Measurements from ENCODE around the gene SH3BP4. TPM values are rescaled to one million over a fixed set of nuclear protein-coding genes. Genes with fewer than 3 reads are reported as not detected.

The SH3BP4 gene
- total and polyA plus RNA-seq, 4 donors = 4.1 to 18.4 (median 12.2) TPM

DNA sequence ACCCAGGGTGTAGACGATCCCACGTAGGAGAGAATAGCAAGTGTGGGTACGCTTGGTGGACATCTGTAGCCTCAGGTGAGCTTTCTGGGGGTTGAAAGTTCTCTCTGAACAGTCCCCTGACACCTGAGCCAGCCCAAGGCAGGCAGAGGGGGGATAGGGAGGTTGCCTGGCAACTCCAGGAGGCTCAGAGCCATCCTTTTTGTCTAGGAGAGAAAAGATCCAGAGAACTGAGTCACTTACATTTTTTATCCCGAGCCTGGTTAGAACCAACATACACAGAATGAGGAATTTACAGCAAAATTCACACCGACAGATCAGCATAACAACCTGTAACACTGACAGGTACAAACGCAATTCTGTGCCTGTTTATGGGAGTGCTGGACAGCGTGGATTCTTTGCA, 113.2 kb downstream of the SH3BP4 start:
- Histone ChIP-seq H3K27ac (ENCODE audit: low read depth in 1 of 2, low read length in 2 of 2) (no peak overlapping the region), H3K36me3 (ENCODE audit: control insufficient read depth in 4 of 4, insufficient read depth in 3 of 4, low read depth in 1 of 4, low read length in 3 of 4) (no peaks in the 10 kb centered on the region), H3K27me3 (ENCODE audit: control insufficient read depth in 4 of 4, insufficient read depth in 4 of 4, low read length in 3 of 4) (no peaks in the 10 kb centered on the region), H3K9ac (ENCODE audit: low read depth in 1 of 2, low read length in 2 of 2) (no peak overlapping the region), H3K9me3 (ENCODE audit: control insufficient read depth in 4 of 4, low read length in 3 of 4) (no peaks in the 10 kb centered on the region), H3K4me1 (ENCODE audit: control insufficient read depth in 4 of 4, insufficient read depth in 4 of 4, low read length in 3 of 4) (no peaks in the 10 kb centered on the region), H3K4me3 (ENCODE audit: low read depth in 1 of 3, low read length in 3 of 3) (no peak overlapping the region)
- TF ChIP-seq, protein P1, sequence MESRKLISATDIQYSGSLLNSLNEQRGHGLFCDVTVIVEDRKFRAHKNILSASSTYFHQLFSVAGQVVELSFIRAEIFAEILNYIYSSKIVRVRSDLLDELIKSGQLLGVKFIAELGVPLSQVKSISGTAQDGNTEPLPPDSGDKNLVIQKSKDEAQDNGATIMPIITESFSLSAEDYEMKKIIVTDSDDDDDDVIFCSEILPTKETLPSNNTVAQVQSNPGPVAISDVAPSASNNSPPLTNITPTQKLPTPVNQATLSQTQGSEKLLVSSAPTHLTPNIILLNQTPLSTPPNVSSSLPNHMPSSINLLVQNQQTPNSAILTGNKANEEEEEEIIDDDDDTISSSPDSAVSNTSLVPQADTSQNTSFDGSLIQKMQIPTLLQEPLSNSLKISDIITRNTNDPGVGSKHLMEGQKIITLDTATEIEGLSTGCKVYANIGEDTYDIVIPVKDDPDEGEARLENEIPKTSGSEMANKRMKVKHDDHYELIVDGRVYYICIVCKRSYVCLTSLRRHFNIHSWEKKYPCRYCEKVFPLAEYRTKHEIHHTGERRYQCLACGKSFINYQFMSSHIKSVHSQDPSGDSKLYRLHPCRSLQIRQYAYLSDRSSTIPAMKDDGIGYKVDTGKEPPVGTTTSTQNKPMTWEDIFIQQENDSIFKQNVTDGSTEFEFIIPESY (IDR thresholded peaks at IDR 0.05) = no peak
- TF ChIP-seq EGR1 (IDR thresholded peaks at IDR 0.05; ENCODE audit: low read depth in 2 of 2) = no peak
- no peak for TF ChIP-seq FOXA2 (IDR thresholded peaks at IDR 0.05)
- TF ChIP-seq, protein P2, sequence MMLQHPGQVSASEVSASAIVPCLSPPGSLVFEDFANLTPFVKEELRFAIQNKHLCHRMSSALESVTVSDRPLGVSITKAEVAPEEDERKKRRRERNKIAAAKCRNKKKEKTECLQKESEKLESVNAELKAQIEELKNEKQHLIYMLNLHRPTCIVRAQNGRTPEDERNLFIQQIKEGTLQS (IDR thresholded peaks at IDR 0.05) = no peak
- TF ChIP-seq, protein P3, sequence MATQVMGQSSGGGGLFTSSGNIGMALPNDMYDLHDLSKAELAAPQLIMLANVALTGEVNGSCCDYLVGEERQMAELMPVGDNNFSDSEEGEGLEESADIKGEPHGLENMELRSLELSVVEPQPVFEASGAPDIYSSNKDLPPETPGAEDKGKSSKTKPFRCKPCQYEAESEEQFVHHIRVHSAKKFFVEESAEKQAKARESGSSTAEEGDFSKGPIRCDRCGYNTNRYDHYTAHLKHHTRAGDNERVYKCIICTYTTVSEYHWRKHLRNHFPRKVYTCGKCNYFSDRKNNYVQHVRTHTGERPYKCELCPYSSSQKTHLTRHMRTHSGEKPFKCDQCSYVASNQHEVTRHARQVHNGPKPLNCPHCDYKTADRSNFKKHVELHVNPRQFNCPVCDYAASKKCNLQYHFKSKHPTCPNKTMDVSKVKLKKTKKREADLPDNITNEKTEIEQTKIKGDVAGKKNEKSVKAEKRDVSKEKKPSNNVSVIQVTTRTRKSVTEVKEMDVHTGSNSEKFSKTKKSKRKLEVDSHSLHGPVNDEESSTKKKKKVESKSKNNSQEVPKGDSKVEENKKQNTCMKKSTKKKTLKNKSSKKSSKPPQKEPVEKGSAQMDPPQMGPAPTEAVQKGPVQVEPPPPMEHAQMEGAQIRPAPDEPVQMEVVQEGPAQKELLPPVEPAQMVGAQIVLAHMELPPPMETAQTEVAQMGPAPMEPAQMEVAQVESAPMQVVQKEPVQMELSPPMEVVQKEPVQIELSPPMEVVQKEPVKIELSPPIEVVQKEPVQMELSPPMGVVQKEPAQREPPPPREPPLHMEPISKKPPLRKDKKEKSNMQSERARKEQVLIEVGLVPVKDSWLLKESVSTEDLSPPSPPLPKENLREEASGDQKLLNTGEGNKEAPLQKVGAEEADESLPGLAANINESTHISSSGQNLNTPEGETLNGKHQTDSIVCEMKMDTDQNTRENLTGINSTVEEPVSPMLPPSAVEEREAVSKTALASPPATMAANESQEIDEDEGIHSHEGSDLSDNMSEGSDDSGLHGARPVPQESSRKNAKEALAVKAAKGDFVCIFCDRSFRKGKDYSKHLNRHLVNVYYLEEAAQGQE (IDR thresholded peaks at IDR 0.05) = no peak
- no peak for TF ChIP-seq GABPA (IDR thresholded peaks at IDR 0.05 in 1 of 2, conservative IDR thresholded peaks at IDR 0.05 in 1 of 2)
- TF ChIP-seq YY1 (IDR thresholded peaks at IDR 0.05) = no peak
- no peak for TF ChIP-seq RXRA (IDR thresholded peaks at IDR 0.05)
- no peak for TF ChIP-seq FOXA1 (IDR thresholded peaks at IDR 0.05)
- no peak for TF ChIP-seq RAD21 (IDR thresholded peaks at IDR 0.05)
- TF ChIP-seq NR2F2 (IDR thresholded peaks at IDR 0.05) = no peak
- TF ChIP-seq SP1 (IDR thresholded peaks at IDR 0.05) = no peak
- TF ChIP-seq JUND (IDR thresholded peaks at IDR 0.05) = no peak
- TF ChIP-seq TAF1 (conservative IDR thresholded peaks at IDR 0.05) = no peak
- TF ChIP-seq, protein P4, sequence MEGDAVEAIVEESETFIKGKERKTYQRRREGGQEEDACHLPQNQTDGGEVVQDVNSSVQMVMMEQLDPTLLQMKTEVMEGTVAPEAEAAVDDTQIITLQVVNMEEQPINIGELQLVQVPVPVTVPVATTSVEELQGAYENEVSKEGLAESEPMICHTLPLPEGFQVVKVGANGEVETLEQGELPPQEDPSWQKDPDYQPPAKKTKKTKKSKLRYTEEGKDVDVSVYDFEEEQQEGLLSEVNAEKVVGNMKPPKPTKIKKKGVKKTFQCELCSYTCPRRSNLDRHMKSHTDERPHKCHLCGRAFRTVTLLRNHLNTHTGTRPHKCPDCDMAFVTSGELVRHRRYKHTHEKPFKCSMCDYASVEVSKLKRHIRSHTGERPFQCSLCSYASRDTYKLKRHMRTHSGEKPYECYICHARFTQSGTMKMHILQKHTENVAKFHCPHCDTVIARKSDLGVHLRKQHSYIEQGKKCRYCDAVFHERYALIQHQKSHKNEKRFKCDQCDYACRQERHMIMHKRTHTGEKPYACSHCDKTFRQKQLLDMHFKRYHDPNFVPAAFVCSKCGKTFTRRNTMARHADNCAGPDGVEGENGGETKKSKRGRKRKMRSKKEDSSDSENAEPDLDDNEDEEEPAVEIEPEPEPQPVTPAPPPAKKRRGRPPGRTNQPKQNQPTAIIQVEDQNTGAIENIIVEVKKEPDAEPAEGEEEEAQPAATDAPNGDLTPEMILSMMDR (IDR thresholded peaks at IDR 0.05; ENCODE audit: low read depth, low read length, missing input control) = no peak
- no peak for TF ChIP-seq HNF4G (IDR thresholded peaks at IDR 0.05)
- TF ChIP-seq, protein P5, sequence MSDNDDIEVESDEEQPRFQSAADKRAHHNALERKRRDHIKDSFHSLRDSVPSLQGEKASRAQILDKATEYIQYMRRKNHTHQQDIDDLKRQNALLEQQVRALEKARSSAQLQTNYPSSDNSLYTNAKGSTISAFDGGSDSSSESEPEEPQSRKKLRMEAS (IDR thresholded peaks at IDR 0.05) = no peak
- no peak for TF ChIP-seq HNF4A (conservative IDR thresholded peaks at IDR 0.05)
- no peak for DNase-seq (ENCODE audit: low spot score)
- WGBS = 86% methylated on average over 7 of the region's 7 CpGs
